Fibroblast of peridontal ligament (primary cell): ENCODE measurements around the gene MAML2.
"Not testable (repeated sequence)": the region's sequence is repeated elsewhere in the genome, so short reads cannot be mapped to it uniquely, and the experiment has no call there.

Source experiments
- DNase-seq: peaks from one replicate; pipeline ENCODE4 v3.0.0-alpha.2; 2010; ENCODE audit errors: extremely low read depth

Gene MAML2

DNA sequence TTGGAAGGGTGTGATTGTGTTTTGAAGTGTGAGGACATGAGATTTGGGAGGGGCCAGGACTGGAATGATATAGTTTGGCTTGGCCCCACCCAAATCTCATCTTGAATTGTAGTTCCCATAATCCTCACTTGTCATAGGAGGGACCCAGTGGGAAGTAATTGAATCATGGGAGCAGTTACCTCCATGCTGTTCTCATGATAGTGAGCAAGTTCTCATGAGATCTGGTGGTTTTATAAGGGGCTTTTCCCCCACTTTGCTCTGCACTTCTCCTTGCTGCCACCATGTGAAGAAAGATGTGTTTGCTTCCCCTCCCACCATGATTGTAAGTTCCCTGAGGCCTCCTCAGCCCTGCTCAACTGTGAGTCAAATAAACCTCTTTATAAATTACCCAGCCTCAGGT, 71.6 kb downstream of the MAML2 start:
- DNase-seq: not testable (repeated sequence)

DNA sequence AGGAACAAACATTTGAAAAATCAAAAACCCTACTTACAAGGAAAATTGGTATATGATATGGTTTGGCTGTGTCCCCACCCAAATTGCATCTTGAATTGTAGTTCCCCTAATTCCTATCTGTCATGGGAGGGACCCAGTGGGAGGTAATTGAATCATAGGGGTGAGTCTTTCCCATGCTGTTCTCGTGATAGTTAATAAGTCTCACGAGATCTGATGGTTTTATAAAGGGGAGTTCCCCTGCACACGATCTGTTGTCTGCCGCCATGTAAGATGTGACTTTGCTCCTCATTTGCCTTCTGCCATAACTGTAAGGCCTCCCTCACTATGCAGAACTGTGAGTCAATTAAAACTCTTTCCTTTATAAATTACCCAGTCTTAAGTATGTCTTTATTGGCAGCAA, 74.5 kb downstream of the MAML2 start:
- DNase-seq: not testable (repeated sequence)

DNA sequence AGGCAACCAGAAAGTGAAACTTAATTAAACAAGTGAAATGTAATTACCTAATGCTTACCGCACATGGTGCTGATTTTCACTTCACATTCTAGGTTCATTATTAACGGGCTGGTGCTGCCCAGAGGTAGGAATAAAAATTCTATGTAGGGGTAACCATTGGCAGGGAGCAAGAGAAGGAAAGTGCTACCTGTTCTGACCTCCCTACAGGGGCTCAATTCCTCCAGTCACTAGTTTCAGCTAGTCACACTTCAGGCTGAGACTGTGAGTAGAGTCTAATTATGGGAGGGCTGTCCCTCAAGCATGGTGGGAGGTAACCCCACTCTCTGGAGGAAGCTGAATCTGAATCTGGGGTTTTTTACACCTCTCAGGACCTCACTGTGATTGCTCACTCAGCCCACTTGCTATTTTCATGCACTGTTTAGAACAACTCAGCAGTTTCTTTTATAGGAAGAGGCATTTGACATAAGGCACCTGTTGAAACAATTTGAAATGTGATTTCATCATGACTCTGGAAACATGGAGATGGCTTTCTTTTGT, 75.4 kb downstream of the MAML2 start:
- DNase-seq: no peak

DNA sequence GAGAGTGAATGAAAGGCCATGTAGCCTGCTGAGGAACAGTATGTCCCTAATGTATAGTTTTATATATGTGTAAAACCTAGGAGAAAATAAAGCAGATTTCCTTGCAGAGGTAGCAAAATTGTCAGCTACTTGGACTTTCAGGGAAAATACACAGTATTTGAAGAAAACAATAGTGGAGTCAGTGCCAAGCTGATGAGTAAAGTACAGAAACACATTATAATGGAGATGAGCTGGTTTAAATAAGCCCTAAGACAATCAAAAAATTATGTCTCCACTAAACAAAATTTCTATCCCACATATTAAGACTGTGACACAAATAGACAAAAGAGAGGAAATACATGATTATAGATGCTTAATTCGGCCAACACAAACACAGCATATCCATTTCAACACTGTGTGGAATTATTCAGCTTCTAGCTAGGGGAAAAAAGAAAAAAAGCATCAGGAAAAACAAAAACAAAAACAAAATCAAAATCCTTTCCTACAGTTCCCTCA, 75.9 kb downstream of the MAML2 start:
- no peak for DNase-seq

DNA sequence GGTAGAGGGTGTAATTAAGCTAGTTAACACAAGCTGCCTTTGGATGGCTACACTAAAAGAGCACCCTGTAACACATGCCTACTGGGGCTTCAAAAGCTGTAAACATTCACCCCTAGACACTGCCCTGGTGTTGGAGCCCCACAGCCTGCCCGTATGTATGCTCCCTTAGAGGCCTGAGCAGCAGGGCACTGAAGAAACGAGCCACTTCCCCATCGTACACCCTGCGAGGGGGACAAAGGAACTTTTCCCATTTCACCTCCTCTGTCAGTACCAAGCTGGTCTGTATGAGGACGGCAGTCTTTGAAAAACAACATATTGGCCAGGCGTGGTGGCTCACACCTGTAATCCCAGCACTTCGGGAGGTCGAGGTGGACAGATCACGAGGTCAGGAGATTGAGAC, 77.0 kb downstream of the MAML2 start:
- DNase-seq: no peak

DNA sequence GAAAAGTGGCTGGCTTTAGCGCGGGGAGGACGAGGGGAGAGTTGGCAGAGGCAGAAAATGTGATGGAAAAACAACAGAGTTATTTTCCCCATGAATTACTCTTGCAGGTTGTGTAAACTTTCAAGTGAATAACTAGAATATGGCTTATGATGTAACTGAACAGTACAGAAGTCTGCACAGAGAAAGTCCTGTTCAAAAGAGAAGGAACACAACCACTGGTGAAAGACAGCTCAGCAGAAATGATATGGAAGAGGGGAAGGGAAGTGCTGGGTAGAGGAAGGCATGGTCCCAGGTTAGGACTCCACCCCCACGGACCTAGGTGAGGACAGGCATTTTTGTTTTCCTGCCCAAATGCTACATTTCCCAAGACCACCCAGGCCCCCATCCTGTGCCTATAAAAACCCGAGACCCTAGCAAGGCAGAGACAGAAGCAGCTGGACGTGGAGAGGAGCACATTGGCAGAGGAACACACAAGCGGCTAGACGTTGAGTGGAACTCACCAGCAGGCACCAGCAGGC, 77.7 kb downstream of the MAML2 start:
- DNase-seq: no peak

DNA sequence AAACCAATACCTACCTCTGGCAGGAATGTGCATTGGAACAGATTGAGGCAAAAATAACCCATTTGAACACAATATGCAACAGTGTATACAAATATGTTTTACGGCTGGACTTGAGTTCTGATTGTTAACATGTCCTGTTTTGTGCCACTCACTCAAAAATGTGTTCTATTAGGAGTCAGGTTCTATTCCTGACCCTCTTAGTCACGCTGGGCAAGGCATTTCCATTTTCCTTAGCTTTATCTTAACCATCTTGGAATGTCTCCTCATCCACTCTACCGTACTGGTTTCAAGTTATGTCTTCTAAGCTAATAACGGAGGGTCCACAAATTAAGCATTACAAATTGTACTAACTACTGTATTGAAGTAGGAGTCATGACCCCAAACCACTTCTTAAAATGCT, 78.6 kb downstream of the MAML2 start:
- no peak for DNase-seq

DNA sequence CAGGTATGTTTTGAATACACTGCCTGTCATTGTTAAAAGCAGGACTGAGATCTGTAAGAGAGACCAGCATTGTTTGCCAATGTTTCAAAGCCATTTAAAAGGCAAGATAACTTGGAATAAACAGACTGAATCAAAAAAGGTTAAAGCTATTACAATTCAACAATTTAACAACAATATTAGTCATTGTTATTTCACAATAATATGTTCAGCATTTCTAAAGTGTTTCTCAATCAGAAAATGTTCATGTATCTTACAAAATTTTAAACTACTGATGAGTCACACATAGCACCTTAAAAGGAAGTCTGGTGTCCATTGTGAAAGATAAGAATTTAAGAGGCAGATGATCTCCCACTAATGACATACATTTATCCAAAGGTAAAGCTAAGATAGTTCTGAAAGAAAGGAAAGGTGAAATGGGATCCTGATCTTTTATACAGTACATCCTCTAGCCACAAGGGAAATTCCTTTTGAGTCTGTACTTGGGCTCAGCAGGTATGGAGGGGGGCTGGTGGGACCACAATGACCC, 79.7 kb downstream of the MAML2 start:
- peak; percentile 88 for DNase-seq

DNA sequence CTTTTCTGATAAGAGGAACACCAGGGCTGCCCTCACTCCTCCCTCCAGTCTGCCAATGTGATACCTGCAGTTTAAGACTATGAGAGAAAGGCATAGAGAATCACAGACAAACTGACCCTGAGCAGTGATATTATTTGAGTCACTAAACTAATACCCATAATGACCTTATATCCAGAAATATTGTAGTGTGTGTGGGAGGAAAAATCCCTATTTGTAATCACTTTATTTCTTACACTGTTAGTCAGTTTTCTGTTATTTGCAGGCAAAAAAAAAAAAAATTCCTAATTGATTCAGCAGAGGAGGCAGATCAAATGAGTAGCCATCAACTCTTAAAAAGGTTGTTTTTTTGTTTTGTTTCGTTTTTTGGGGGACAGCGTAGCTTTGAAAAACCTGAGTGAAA, 82.5 kb downstream of the MAML2 start:
- DNase-seq: no peak

DNA sequence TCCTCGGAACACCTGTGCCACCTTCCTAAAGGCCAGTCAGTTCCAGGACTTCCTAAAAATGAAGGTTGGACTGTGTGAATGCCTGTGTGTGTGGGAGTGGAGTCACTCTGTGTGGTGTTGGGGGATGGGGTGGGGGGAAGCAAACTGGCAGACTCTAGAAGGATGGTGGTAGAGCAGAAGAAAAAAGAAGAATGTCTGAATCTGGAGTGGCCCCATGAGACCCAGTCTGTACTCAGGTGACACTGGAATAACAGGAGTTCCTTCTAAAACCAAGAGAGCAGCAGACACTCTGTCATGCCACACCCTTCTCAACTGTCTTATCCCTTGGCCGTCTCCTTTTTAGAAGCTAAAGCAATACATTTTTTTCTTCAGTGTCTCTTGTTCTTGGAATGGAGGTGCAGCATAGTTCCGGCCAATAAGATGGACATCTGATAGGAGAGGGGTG, 82.9 kb downstream of the MAML2 start:
- DNase-seq: no peak

DNA sequence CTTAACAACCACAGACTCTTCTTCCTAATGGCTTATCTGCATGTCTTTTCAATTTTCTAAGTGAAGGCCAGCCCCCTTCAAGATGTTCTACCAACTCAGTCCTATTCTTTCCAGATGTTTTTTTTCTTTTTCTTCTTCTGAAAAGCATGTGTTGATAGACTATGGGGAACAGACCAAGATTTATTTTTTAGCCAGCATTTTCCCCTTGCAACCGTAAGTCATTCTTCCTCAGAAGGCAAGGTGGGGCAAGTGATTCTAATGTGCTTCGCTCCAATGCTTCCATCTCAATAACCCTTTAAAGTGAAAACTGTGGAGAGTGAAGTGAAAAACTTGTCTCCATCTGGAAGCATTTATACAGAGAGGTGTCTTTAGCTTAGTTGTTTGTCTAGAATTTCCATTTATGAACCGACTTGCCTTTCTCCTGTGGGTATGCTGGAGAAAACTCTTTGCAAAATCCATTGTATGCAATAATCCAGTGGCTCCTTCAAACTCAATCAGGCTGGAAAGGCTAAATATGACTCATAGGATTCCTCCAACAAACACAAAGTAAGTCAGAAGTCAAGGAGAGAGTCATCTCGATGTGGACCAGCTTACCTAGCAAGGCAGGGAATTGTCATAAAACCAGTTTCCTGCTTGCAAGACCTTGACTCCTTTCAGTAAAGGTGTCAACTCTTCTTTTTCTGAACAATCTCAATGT, 83.7 kb downstream of the MAML2 start:
- peak; percentile 86 for DNase-seq

DNA sequence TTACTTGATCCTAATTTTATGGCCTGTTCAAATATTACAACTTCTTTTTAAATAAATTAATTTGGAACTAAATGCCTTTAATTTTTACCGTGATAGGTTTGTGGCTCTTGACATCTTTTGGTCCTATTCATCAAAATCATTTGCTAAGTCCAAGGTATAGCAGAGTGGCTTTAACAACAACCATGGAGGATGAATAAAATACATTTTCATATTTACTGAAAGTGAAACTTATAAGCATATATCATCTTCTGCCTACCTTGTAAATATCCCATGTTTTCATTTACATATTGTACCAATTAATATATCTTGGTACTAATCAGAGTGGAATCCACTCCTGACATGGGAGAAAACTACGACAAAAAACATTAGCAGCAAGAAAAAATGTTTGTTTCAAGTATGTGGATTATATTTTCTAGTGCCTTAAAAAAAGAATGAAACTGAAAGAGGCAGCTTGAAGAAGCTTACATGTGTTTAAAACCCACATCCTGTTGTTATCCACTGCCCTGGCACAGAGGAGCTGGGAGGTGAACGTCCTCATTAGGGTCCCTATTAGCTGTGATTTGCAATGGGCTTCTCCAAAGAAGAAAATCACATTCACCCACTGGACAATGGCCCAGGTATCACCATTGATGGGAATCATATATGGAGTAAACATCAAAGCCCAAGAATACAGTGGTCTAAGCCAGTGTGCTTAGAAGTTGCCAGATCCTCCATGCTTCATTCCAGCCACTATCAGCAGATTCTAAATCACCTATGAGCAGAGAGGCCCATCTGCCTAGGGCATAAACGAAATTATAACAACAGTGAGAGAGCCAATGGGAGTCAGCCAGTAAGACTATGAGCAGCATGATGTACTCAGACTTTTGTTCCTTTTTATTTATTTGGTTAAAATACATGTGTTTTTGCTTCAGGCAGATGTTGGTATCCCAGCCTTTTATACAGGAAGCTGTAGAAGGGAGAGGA, 84.7 kb downstream of the MAML2 start:
- DNase-seq: peak; percentile 40

DNA sequence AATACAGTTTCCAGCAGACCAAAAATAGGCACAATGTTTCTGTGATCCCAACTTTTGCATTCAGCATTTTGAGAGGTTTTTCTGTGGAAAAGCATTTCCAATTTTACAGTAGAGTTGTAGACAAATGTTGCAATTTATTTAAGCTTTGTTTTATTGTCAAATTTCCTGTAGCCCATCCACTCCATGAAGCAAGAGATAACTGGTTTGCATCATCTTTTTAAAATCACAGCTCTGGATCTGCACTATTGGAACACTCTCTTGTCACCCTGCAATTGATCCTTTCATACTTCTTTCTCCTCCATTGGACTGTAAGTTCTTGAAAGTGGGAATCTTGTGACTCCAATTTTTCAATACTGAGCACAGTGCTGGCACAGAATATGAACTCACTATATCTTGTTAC, 86.0 kb downstream of the MAML2 start:
- DNase-seq: no peak

DNA sequence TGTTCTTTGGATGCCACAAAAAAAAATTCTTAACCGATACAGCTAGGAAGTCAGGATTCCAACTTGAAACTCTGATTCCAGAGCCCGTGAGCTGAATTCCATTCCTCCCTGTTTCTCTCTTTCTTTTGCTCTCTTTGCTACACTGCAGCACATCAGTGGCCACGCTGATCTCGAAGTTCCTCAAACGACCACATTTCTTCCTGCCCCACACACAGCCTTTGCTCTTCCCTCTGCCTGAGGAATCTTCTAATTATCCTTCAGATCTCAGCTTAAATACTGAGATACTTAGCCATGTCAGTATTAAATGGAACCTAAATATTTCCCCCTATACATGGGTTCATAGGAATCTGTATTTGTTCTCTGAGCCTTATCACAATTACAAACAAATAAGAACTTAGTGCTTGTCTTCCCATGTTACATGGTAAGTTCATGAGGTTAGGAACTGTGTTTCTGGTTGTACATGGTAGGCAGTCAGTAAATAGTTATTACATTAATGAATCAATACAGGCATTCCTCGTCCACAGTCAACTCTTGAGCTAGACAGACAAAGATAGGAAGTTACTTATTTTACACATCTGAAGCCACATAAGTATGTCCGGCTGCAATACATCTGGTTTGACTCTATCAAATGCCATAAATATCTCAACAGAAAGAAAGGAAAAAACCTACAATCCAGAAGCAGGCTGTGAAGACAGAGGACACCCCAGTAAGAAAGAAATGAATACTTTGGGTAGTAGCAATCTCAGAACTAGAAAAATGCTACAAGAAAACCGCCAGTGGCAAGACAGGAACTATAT, 86.6 kb downstream of the MAML2 start:
- DNase-seq: no peak

DNA sequence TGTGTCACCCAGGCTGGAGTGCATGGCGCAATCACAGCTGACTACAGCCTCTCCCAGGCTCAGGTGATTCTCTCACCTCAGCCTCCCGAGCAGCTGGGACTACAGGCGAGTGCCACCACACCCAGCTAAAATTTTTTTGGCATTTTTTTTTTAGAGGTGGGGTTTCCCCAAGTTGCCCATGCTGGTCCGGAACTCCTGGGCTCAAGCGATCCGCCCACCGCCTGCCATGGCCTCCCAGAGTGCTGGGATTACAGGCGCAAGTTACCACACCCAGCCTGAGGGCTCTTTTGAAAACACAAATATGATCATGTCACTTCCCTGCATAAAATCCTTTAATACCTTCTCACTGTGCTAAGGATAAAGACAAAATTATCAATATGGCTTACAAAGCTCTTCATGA, 88.1 kb downstream of the MAML2 start:
- DNase-seq: no peak

DNA sequence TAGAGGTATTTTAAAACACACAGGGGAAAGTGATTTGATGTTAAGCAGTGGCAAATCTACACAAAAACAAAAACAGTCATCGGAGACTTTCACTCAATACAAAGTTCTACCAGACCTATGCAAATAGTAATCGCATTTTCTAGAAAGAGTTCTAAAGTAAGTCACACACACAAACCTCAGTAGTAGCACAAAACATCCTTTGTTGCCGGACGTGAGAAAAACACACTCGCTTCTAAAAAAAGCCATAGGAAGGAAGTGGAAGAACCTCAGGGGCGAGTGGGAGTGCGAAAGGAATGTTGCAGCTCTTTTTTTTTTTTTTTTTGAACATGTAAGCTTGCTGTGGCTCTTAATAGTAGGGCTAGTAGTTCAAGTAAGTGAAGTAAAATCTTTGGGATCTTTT, 88.9 kb downstream of the MAML2 start:
- no peak for DNase-seq

DNA sequence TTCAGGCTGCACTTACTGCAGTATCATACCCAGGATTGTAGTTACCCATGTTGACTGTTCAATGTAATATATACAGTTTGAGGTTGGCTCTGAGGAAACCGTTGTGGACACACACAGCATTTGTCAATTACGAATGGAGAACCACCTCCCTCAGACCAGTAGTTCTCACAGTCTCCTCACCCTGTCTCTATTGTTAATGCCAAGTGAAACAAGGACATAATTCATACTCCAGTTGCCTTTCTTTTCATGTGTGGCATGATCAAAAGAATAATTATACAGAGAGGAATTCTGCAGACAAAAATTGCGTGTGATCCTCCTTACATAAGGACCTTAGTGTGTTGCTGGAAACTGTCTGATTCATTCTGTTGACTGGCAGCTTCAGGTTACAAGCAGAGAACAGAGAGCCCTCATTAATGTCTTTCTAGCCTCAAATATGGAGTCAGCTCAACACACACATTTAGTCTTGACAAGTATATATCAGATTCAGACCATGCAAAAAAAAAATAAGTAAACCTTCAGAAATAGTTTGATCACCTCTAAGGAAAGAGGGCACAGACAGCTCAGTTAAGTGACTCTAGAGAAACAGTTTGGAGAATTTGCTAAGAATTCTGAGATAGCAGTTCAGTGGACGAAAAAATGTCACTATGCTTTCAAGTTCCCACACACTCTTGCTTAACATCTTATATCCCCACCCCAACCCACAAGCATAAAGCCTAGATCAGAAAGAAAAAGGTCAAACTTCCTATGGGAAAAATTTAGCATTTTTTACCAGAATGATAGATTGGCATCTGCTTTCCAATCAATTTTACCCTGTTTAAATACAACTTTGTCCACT, 96.1 kb downstream of the MAML2 start:
- peak; percentile 75 for DNase-seq

DNA sequence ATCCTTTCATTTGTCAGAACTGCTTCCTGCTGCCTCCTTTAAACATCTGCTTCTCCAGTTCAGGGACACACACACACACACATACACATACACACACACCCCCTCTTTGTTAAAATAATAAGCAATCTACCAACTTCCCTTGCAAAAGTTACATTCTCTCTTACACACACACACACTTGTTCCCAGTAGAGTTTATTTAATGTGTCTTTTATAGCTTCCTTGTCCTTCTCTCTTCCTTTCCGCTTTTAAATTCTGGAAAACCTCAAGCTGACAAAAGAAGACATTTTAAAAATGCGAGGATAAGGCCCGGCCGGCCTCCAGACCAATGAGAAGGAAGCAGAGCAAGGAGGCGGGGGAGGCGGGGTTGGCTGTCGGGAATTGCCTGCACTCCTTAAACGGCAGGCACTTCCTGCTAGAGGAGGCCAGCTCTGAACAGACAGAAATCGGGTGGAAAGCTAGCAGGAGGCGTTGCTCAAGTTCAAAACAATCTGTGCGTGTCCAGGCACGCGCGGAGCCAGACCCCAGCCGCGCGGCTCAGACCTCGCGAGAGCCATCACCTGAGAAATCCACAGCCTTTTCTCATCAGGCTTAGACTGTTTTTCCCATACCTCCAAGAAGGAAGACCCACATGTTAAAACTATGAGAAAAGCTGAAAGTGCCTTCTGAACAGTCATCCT, 99.9 kb downstream of the MAML2 start:
- peak; percentile 97 for DNase-seq

DNA sequence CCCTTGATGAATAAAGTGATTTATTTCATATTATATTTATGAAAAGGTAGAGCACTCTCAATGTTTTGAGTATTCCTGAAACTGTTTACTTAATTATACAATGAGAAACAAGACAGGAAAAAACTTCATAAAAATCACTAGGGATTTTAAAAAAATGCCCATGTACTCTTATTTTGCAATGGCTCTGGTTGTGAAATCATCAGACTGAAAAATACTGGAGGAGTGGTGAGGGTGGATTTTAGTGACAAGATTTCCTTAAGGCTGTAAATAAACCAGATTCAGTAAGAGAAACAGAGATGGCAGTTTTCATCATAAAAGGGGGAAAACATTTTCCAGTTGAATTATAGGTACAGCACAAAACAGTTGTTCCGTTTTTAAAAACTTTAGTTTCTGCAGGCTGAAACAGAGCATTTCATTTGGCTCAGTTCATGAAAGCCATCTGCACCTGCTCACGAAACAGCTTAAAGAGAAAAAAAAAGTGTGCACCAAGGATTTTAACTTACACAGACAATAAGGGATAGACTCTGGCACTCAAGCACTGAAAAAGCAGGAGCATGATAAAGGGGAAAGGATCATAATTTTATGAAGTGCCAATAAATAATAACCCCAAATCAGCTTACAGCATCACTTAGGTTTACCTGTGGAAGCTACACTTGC, 100.7 kb downstream of the MAML2 start:
- peak; percentile 72 for DNase-seq
